Spinal cord (tissue), 10 donors: ENCODE data around the gene BCAS3. TPM values are rescaled to one million over a fixed set of nuclear protein-coding genes. Genes with fewer than 3 reads are reported as not detected.

Source experiments
- DNase-seq, 6 donors: peaks; one replicate each; pipeline versions ENCODE4 v3.0.0 to v3.0.0-alpha.2; 2013 to 2015; ENCODE audit warnings: low spot score in 6 of 6, low read depth in 4 of 6
- H3K27ac ChIP-seq: one replicate; pipeline ENCODE4 v1.5.1; 2013; ENCODE audit warnings: low read depth, low read length, control low read depth
- H3K27me3 ChIP-seq: one replicate; pipeline ENCODE4 v1.6.1; 2013; ENCODE audit warnings: low read length; ENCODE audit not compliant: control insufficient read depth, insufficient read depth
- H3K36me3 ChIP-seq: one replicate; pipeline ENCODE4 v1.6.1; 2013; ENCODE audit warnings: low read length; ENCODE audit not compliant: control insufficient read depth, insufficient read depth
- H3K4me1 ChIP-seq: one replicate; pipeline ENCODE4 v1.6.1; 2013; ENCODE audit warnings: low read length; ENCODE audit not compliant: control insufficient read depth, insufficient read depth
- H3K4me3 ChIP-seq: one replicate; pipeline ENCODE4 v1.5.1; 2013; ENCODE audit warnings: low read depth, low read length, control low read depth
- H3K9me3 ChIP-seq: one replicate; pipeline ENCODE4 v1.6.1; 2013; ENCODE audit warnings: low read length; ENCODE audit not compliant: control insufficient read depth, insufficient read depth
- WGBS: methylation state at CpG from one replicate; pipeline ENCODE4 v1.1.5; 2013; ENCODE audit warnings: missing lambda C conversion rate; ENCODE audit not compliant: insufficient coverage; 5-methylcytosine and 5-hydroxymethylcytosine counted together
- long read RNA-seq, 4 donors: transcript quantifications; one replicate each; lab custom pipeline, GENCODE V29; 2026
- polyA plus RNA-seq, 2 donors: library from polyadenylated mRNA; unstranded; fragments of 120-200 nt; gene quantifications; one replicate each; pipeline ENCODE4 v1.2.1, GENCODE V29; 2013; ENCODE audit not compliant: insufficient read length in 2 of 2
- total RNA-seq, 2 donors: library from RNA; depleted of rRNA in 1 of 2; stranded (reverse); fragments of 120-200 nt in 1 of 2; fragments of >200 nt in 1 of 2; gene quantifications; one replicate each; pipeline versions ENCODE4 v1.2.3 to v1.2.4, GENCODE V29; 2013 to 2014
- donor health status: healthy.

Gene BCAS3
- 10 to 100 TPM; 28.9 to 53.4 TPM for total RNA-seq
- polyA plus RNA-seq, result 10 to 100 TPM; 20.5 to 22.4 TPM
- long read RNA-seq, donor 1, full-length matches to known transcripts, result 2 of 2 reads
- long read RNA-seq, donor 1, partial matches to known transcripts, result 0 of 2 reads
- long read RNA-seq, donor 1, other reads (novel, unspliced or antisense), result 0 of 2 reads
- long read RNA-seq, donor 2, full-length matches to known transcripts, result 2 of 2 reads
- long read RNA-seq, donor 2, partial matches to known transcripts, result 0 of 2 reads
- long read RNA-seq, donor 2, other reads (novel, unspliced or antisense), result 0 of 2 reads
- long read RNA-seq, donor 3, full-length matches to known transcripts, result 3 of 3 reads
- long read RNA-seq, donor 3, partial matches to known transcripts, result 0 of 3 reads
- long read RNA-seq, donor 3, other reads (novel, unspliced or antisense), result 0 of 3 reads
- long read RNA-seq, donor 4, full-length matches to known transcripts, result 7 of 32 reads
- long read RNA-seq, donor 4, partial matches to known transcripts, result 8 of 32 reads
- long read RNA-seq, donor 4, other reads (novel, unspliced or antisense), result 17 of 32 reads

- H3K4me3 ChIP-seq, result peak within 1 kb of the TSS; percentile 84
- peak within 1 kb of the TSS; percentile 83 for H3K27ac ChIP-seq
- peaks cover 8% of the 10 kb centered on the region for H3K36me3 ChIP-seq
- H3K9me3 ChIP-seq, result no peaks in the 10 kb centered on the region
- 0% methylated on average over 49 of the region's 51 CpGs for WGBS
- peak; percentile 94 to 100 (median 98) for DNase-seq
- H3K4me1 ChIP-seq, result peaks cover 11% of the 10 kb centered on the region
- H3K27me3 ChIP-seq, result no peaks in the 10 kb centered on the region
Measured at GRCh38 chr17:60677308-60678117, at the start of gene BCAS3. Gene BCAS3 (plus strand): TSS chr17:60677851.

GRCh38 chr17:60628252-60628889 lies 49.3 kb upstream of the BCAS3 start:
- H3K27me3 ChIP-seq, result no peaks in the 10 kb centered on the region
- H3K27ac ChIP-seq, result no peak overlapping the region
- no peak for DNase-seq
- peaks cover 9% of the 10 kb centered on the region for H3K36me3 ChIP-seq
- no CpG with 5 or more reads among the region's 6 CpGs for WGBS
- H3K9me3 ChIP-seq, result no peaks in the 10 kb centered on the region
- H3K4me1 ChIP-seq, result no peaks in the 10 kb centered on the region
- no peak overlapping the region for H3K4me3 ChIP-seq

- H3K36me3 ChIP-seq, result peaks cover 10% of the 10 kb centered on the region
- 69% methylated on average over 2 of the region's 2 CpGs for WGBS
- no peak overlapping the region for H3K27ac ChIP-seq
- no peaks in the 10 kb centered on the region for H3K4me1 ChIP-seq
- no peaks in the 10 kb centered on the region for H3K27me3 ChIP-seq
- no peak for DNase-seq
- no peaks in the 10 kb centered on the region for H3K9me3 ChIP-seq
- H3K4me3 ChIP-seq, result no peak overlapping the region
Measured at GRCh38 chr17:60629120-60629519, 48.5 kb upstream of the BCAS3 start.

- Histone ChIP-seq H3K27ac (no peak overlapping the region), H3K4me3 (no peak overlapping the region), H3K4me1 (no peaks in the 10 kb centered on the region), H3K9me3 (no peaks in the 10 kb centered on the region), H3K27me3 (no peaks in the 10 kb centered on the region), H3K36me3 (peaks cover 15% of the 10 kb centered on the region)
- no CpG with 5 or more reads among the region's 5 CpGs for WGBS
- peak in 1 of 6 donors; percentile 74 for DNase-seq
Measured at GRCh38 chr17:60630352-60630751, 47.3 kb upstream of the BCAS3 start.

GRCh38 chr17:60631119-60631518 lies 46.5 kb upstream of the BCAS3 start:
- no peak overlapping the region for H3K4me3 ChIP-seq
- H3K27ac ChIP-seq, result no peak overlapping the region
- 92% methylated on average over 5 of the region's 6 CpGs for WGBS
- H3K27me3 ChIP-seq, result no peaks in the 10 kb centered on the region
- no peaks in the 10 kb centered on the region for H3K9me3 ChIP-seq
- DNase-seq, result no peak
- peaks cover 16% of the 10 kb centered on the region for H3K36me3 ChIP-seq
- no peaks in the 10 kb centered on the region for H3K4me1 ChIP-seq

GRCh38 chr17:60637683-60638082 lies 40.0 kb upstream of the BCAS3 start:
- H3K27ac ChIP-seq, result no peak overlapping the region
- H3K9me3 ChIP-seq, result no peaks in the 10 kb centered on the region
- H3K4me1 ChIP-seq, result no peaks in the 10 kb centered on the region
- H3K27me3 ChIP-seq, result no peaks in the 10 kb centered on the region
- no peak for DNase-seq
- H3K36me3 ChIP-seq, result peaks cover 15% of the 10 kb centered on the region
- 90% methylated on average over 2 of the region's 2 CpGs for WGBS
- no peak overlapping the region for H3K4me3 ChIP-seq

GRCh38 chr17:60639019-60639330 lies 38.7 kb upstream of the BCAS3 start:
- Histone ChIP-seq H3K9me3 (no peaks in the 10 kb centered on the region), H3K27me3 (no peaks in the 10 kb centered on the region), H3K36me3 (peaks cover 15% of the 10 kb centered on the region), H3K4me1 (no peaks in the 10 kb centered on the region), H3K4me3 (no peak overlapping the region), H3K27ac (no peak overlapping the region)
- no peak for DNase-seq
- WGBS, result 70% methylated on average over 2 of the region's 4 CpGs

- Histone ChIP-seq H3K36me3 (peaks cover 8% of the 10 kb centered on the region), H3K9me3 (no peaks in the 10 kb centered on the region), H3K4me1 (no peaks in the 10 kb centered on the region), H3K27ac (no peak overlapping the region), H3K4me3 (no peak overlapping the region), H3K27me3 (no peaks in the 10 kb centered on the region)
- DNase-seq, result peak in 2 of 6 donors; percentile 17 to 49
- WGBS, result no CpG with 5 or more reads among the region's 2 CpGs
Measured at GRCh38 chr17:60640503-60640902, 37.1 kb upstream of the BCAS3 start.

GRCh38 chr17:60641126-60641525 lies 36.5 kb upstream of the BCAS3 start:
- no peak for DNase-seq
- 86% methylated on average over 2 of the region's 3 CpGs for WGBS
- H3K27me3 ChIP-seq, result no peaks in the 10 kb centered on the region
- no peak overlapping the region for H3K4me3 ChIP-seq
- H3K4me1 ChIP-seq, result no peaks in the 10 kb centered on the region
- no peaks in the 10 kb centered on the region for H3K9me3 ChIP-seq
- H3K36me3 ChIP-seq, result peaks cover 8% of the 10 kb centered on the region
- no peak overlapping the region for H3K27ac ChIP-seq
